Measurements from ENCODE around the gene DUOXA2. TPM values are rescaled to one million over a fixed set of nuclear protein-coding genes. Genes with fewer than 3 reads are reported as not detected.

Gene DUOXA2
- total RNA-seq, 1 donor from 2014 or later, result not detected

- Mint-ChIP-seq H3K27ac (ENCODE audit: unreplicated experiment) (peak overlapping the region; percentile 27), H3K4me3 (ENCODE audit: unreplicated experiment) (peak overlapping the region; percentile 41), H3K9me3 (ENCODE audit: low read depth) (no peaks in the 10 kb centered on the region), H3K4me1 (ENCODE audit: low read depth) (peaks cover 33% of the 10 kb centered on the region), H3K27me3 (ENCODE audit: low read depth) (no peaks in the 10 kb centered on the region), H3K36me3 (ENCODE audit: low read depth) (peaks cover 2% of the 10 kb centered on the region)
- DNase-seq (ENCODE audit: low spot score), result no peak
- no peak for TF ChIP-seq CTCF (IDR thresholded peaks at IDR 0.05)
Observed at GRCh38 chr15:45164914-45165313, 50.8 kb downstream of the DUOXA2 start.

DNA sequence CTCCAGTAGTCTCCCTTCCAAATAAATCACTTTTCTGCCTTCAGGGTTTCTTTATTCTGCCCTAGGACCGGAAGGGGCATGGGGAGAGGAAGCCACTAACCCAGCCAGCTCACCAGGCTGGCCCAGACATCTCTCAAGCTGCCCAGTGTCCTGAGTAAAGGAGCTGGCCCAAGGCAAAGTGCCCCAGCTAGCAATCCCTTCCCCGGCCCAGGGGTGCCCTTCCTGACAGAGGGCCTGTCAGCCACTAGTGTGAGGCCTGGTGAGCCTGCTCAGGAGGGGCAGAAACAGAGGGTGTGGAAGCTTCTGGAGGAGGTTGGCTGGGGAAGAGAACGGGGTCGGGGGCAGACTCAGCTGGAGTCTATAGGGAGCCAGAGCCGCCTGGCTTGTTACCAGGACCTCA is 51.4 kb downstream of the DUOXA2 start:
- Mint-ChIP-seq H3K4me3 (ENCODE audit: unreplicated experiment) (peak overlapping the region; percentile 62), H3K27me3 (ENCODE audit: low read depth) (no peaks in the 10 kb centered on the region), H3K27ac (ENCODE audit: unreplicated experiment) (peak overlapping the region; percentile 32), H3K4me1 (ENCODE audit: low read depth) (peaks cover 33% of the 10 kb centered on the region), H3K9me3 (ENCODE audit: low read depth) (no peaks in the 10 kb centered on the region), H3K36me3 (ENCODE audit: low read depth) (peaks cover 2% of the 10 kb centered on the region)
- no peak for TF ChIP-seq CTCF (IDR thresholded peaks at IDR 0.05)
- DNase-seq (ENCODE audit: low spot score), result no peak

- Mint-ChIP-seq H3K27ac (ENCODE audit: unreplicated experiment) (peak overlapping the region; percentile 45), H3K9me3 (ENCODE audit: low read depth) (no peaks in the 10 kb centered on the region), H3K4me3 (ENCODE audit: unreplicated experiment) (peak overlapping the region; percentile 67), H3K36me3 (ENCODE audit: low read depth) (peaks cover under 1% of the 10 kb centered on the region), H3K4me1 (ENCODE audit: low read depth) (peaks cover 33% of the 10 kb centered on the region), H3K27me3 (ENCODE audit: low read depth) (no peaks in the 10 kb centered on the region)
- no peak for DNase-seq (ENCODE audit: low spot score)
- peak; percentile 78 for TF ChIP-seq CTCF (IDR thresholded peaks at IDR 0.05)
Observed at GRCh38 chr15:45166834-45167630, 52.9 kb downstream of the DUOXA2 start.

- peak; percentile 16 for TF ChIP-seq CTCF (IDR thresholded peaks at IDR 0.05)
- Mint-ChIP-seq H3K27me3 (ENCODE audit: low read depth) (no peaks in the 10 kb centered on the region), H3K9me3 (ENCODE audit: low read depth) (no peaks in the 10 kb centered on the region), H3K36me3 (ENCODE audit: low read depth) (no peaks in the 10 kb centered on the region), H3K4me3 (ENCODE audit: unreplicated experiment) (peak overlapping the region; percentile 67), H3K27ac (ENCODE audit: unreplicated experiment) (peak overlapping the region; percentile 45), H3K4me1 (ENCODE audit: low read depth) (peaks cover 30% of the 10 kb centered on the region)
- no peak for DNase-seq (ENCODE audit: low spot score)
Observed at GRCh38 chr15:45167631-45168205, 53.6 kb downstream of the DUOXA2 start.

Other genes with a start within 250 kb of the DUOXA2 start
- gene TERB2, start 157.6 kb upstream of the DUOXA2 start, total RNA-seq, result not detected in 3 replicates
- 10.6 to 12.6 TPM (median 10.7 TPM) in 3 replicates for gene SORD, start 91.1 kb upstream of the DUOXA2 start, total RNA-seq
- 0.05 TPM in 1 of 3 replicates, not detected in the others for gene DUOX2, start 154 bp upstream of the DUOXA2 start, total RNA-seq
- gene DUOXA1, start 15.6 kb downstream of the DUOXA2 start, total RNA-seq, result 0.47 to 0.82 TPM (median 0.64 TPM) in 3 replicates
- 0.21 TPM in 1 of 3 replicates, not detected in the others for gene DUOX1, start 15.7 kb downstream of the DUOXA2 start, total RNA-seq
- gene SHF, start 73.6 kb downstream of the DUOXA2 start, total RNA-seq, result 4.9 to 7.0 TPM (median 5.1 TPM) in 3 replicates
- gene SLC28A2, start 137.9 kb downstream of the DUOXA2 start, total RNA-seq, result not detected in 3 replicates